Rectal smooth muscle tissue (tissue), 1 donor: Measurements from ENCODE around the gene ME3.
"Not testable (repeated sequence)": the region's sequence is repeated elsewhere in the genome, so short reads cannot be mapped to it uniquely, and the experiment has no call there.

Source experiments
- H3K27ac ChIP-seq: one replicate; pipeline ENCODE4 v1.7.0; 2013; ENCODE audit warnings: low read depth, low read length, inconsistent platforms
- H3K27me3 ChIP-seq: one replicate; pipeline ENCODE4 v1.7.0; 2013; ENCODE audit warnings: low read length; ENCODE audit not compliant: control insufficient read depth, insufficient read depth
- H3K36me3 ChIP-seq: one replicate; pipeline ENCODE4 v1.7.0; 2013; ENCODE audit warnings: low read length; ENCODE audit not compliant: control insufficient read depth, insufficient read depth
- H3K4me1 ChIP-seq: one replicate; pipeline ENCODE4 v1.7.0; 2013; ENCODE audit warnings: low read length; ENCODE audit not compliant: control insufficient read depth, insufficient read depth
- H3K4me3 ChIP-seq: one replicate; pipeline ENCODE4 v1.7.0; 2013; ENCODE audit warnings: low read length
- H3K9ac ChIP-seq: one replicate; pipeline ENCODE4 v1.7.0; 2013; ENCODE audit warnings: low read length

Gene ME3

DNA sequence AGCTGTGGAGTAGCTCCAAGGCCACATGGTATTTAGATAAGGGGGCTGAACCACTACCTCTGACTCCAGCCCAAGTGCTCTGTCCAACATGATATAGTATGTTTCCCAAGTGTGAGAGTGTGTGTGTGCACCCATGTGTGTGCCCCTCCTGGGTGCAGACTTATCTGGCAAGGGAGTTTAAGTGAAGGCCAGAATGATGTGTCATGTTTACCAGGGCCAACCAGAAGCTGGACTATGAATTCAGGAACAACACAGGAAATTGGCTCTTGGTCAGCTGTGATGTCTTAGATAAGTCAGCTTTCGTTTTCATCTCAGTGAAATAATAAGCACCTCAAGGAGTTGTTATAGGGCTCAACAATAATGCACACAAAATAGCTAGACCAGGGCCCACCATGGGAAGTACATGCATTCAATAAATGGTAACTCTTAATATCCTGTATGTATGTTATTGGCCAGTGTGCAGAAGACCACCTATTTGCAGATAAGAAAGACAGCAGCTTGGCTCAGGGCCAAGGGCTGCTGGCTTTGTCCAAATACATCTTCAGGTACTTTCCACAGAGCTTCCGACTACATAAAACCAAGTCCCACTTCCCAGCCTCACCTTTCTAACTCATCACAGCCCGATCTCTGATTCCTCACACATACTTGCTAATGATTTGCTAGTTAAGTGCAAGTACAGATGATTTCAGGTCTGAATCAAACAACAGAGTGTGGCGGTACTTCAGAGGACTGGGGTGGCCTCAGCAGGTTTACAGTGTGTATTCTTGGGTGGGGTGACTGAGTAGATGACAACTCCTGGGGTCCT lies 120.9 kb downstream of the ME3 start:
- peaks cover 6% of the 10 kb centered on the region for H3K4me1 ChIP-seq

DNA sequence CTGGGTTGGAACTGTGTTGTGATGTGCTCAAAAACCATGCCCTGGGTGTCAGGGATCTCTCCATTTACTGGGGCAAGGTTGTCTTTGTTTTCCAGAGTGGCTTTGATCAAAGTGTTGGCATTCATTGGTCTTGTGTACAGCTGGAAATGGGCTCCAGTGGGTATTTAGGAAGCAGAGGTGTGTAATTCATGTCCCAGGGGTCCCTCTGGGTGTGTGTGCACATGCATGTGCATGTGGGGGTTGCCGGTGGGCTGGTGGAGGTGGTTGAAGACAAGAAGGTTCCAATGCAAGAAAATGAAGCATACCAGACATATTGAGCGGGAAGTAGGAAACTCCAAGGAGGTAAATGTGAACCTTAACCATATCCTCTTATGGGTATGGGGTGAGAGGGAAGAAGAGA lies 121.7 kb downstream of the ME3 start:
- H3K27me3 ChIP-seq = no peaks in the 10 kb centered on the region

More for the DNA sequence above, 120.9 kb downstream of the ME3 start:
- no peaks in the 10 kb centered on the region for H3K36me3 ChIP-seq
- H3K9ac ChIP-seq = no peak overlapping the region
- H3K27ac ChIP-seq = no peak overlapping the region
- H3K27me3 ChIP-seq = no peaks in the 10 kb centered on the region
- H3K4me3 ChIP-seq = no peak overlapping the region

DNA sequence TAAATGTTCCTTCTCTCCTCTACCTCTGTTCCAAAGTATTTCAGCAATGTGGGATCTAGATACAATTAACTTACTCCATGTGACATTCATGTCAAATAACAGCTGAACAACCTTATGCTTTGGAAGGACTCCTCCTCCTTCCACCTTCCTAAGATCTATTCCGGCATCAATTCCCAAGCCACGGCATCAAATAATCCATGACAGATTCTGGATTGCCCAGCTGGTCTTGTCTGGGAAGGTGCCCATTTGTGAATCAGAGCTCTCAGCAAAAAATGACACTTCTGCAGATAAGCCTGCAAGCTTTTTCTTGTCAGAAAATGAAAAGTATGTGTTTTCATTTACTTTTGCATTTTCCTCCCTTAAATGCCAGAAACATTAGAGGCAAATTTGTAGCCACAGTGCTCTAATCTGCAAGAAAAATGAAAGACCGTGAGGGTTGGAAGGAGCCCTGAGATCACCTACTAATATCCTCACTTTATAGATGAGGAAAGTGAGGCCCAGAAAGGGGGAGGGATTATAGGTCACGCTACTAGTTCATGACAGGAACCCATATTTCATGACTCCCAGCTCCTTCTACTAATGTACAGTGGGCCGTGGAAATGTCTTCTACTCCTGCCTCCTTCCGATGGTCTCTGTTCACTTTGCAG lies 124.0 kb downstream of the ME3 start:
- Histone ChIP-seq H3K27me3 (no peaks in the 10 kb centered on the region), H3K36me3 (no peaks in the 10 kb centered on the region), H3K27ac (peak overlapping the region; percentile 16), H3K9ac (no peak overlapping the region), H3K4me3 (no peak overlapping the region), H3K4me1 (peaks cover 6% of the 10 kb centered on the region)

More for the DNA sequence above, 121.7 kb downstream of the ME3 start:
- no peak overlapping the region for H3K4me3 ChIP-seq
- peaks cover 6% of the 10 kb centered on the region for H3K4me1 ChIP-seq
- no peaks in the 10 kb centered on the region for H3K36me3 ChIP-seq
- no peak overlapping the region for H3K9ac ChIP-seq
- no peak overlapping the region for H3K27ac ChIP-seq

DNA sequence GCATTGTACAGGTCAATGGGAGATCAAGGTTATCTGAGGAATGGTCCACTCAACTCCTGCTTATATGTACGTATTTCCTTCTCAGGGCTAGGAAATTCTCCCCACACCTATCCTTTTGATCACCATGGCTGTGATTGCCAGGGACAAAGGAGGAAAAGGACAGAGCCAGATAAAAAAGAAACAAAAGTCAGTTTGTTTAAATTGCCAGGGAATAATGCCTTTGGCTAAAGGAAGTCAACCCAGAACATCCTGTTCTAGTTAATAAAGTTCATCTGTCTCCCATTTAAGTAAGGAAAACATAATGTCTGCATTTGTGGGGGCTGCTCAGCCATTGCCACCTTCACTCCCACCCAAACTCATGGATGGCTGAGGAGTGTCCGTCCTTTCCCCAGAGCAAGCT lies 124.7 kb downstream of the ME3 start:
- no peak overlapping the region for H3K9ac ChIP-seq
- H3K27ac ChIP-seq = peak overlapping the region; percentile 16
- H3K4me1 ChIP-seq = peaks cover 6% of the 10 kb centered on the region
- H3K27me3 ChIP-seq = no peaks in the 10 kb centered on the region
- no peak overlapping the region for H3K4me3 ChIP-seq
- H3K36me3 ChIP-seq = no peaks in the 10 kb centered on the region

DNA sequence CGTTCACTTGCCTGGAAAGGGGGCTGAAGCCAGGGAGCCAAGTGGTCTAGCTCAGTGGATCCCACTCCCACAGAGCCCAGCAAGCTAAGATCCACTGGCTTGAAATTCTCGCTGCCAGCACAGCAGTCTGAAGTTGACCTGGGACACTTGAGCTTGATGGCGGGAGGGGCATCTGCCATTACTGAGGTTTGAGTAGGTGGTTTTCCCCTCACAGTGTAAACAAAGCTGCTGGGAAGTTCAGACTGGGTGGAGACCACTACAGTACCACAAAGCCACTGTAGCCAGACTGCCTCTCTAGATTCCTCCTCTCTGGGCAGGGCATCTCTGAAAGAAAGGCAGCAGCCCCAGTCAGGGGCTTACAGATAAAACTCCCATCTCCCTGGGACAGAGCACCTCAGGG lies 131.1 kb downstream of the ME3 start:
- H3K4me1 ChIP-seq, H3K4me3 ChIP-seq, H3K27ac ChIP-seq, H3K27me3 ChIP-seq, H3K36me3 ChIP-seq, H3K9ac ChIP-seq: not testable (repeated sequence)

DNA sequence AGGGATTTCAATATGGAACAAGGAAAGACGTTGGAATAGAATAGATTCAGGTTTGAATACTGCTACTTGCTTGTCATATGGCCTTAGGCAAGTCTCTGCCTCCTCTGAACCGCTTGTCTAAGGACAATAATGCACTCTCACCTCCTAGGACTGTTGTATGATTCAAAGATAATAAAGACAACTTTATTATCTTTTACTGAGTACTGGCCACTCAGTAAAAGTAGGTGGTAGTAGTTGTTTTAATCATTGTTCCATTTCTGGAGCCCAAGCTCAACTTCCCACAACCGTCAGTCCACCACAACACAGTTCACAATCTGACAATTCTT lies 134.2 kb downstream of the ME3 start:
- H3K27me3 ChIP-seq = no peaks in the 10 kb centered on the region
- H3K9ac ChIP-seq = no peak overlapping the region
- no peak overlapping the region for H3K27ac ChIP-seq
- no peaks in the 10 kb centered on the region for H3K4me1 ChIP-seq
- no peaks in the 10 kb centered on the region for H3K36me3 ChIP-seq
- no peak overlapping the region for H3K4me3 ChIP-seq

DNA sequence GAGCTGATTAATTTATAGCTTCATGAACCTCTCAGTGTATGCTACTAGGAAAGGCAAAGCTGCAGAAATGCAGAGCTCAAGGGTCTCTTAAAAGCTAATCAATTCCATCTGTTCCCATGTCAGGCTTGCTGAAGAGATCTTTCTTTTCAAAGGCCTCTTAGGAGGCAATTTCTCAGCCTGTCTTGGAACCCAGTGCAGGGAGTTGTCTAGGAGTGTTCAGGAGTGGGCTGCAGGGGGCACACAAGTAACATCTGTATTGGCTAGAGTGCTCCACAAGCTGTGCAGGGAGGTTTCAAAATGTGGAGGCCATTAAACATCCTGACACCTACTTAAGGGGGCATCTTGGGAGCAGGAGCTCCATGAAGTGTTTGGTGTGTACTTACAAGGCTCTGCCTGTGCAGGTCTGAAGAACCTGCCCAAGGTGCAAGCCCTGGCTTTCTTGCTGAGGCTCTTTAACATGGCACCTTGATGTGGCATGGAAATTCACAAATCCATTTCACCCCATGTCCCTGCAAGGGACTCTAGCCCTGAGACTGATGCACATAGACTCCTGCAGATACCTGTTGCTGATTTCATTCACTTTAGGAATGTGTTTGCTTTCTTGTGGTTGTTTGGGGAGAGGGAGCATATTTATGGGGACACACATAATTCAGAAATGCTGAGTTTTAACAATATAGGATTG lies 134.7 kb downstream of the ME3 start:
- no peaks in the 10 kb centered on the region for H3K27me3 ChIP-seq
- no peaks in the 10 kb centered on the region for H3K4me1 ChIP-seq
- no peak overlapping the region for H3K4me3 ChIP-seq
- H3K27ac ChIP-seq = no peak overlapping the region
- H3K36me3 ChIP-seq = no peaks in the 10 kb centered on the region
- H3K9ac ChIP-seq = no peak overlapping the region

DNA sequence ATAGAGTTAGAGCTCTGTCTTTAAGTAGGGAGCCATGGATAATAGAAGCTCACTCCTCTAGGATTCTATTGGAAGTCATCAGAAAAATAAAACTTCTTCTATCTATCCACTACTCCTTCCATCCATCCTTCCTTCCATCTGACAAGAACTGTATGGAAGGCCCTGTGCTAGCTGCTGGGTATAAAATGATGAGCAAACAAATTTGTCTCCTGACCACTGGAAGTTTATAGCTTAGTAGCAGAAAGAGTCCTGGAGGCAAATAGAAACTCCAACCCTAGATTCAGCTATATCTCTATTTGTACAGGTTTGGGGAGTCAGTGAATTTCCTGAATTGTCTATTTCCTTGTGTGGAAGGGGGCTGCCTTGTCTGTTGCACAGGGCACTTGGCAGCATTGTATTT lies 136.6 kb downstream of the ME3 start:
- Histone ChIP-seq H3K27me3 (no peaks in the 10 kb centered on the region), H3K9ac (no peak overlapping the region), H3K27ac (no peak overlapping the region), H3K4me1 (no peaks in the 10 kb centered on the region), H3K4me3 (no peak overlapping the region), H3K36me3 (no peaks in the 10 kb centered on the region)

DNA sequence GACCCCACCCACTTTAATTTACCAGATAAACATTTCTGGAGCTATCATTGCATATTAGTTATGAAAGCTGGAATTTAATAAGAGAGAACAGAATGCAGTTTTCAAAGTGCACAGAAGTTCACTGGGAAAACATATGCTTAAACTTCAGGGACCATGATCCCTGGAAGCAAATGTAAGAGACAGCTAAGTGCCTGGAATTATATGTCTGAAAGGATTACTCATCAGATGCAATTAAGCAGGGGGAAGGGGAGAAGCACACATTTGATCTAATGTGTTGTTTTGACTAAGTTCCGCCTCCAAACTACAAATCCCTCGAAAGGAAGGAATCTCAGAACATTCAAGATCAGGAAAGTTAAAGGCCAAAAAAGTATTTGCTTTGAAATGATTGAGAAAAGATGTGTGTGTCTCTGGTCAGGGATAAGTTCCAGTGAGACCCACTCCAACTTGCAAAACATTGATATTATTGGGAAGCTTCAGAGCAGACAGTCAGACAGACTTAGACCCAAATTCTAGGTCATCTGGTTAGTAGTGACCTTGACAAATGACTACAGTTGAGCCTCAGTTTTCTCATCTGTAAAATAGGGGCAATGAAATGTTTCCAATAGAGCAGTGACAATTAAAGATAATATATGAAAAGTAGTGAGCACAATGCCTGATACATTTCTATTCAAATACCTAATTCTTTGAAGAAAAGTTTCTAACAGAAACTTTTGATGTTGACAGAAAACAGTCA lies 147.6 kb downstream of the ME3 start:
- no peak overlapping the region for H3K4me3 ChIP-seq
- H3K27me3 ChIP-seq = no peaks in the 10 kb centered on the region
- no peak overlapping the region for H3K9ac ChIP-seq
- H3K4me1 ChIP-seq = peaks cover 19% of the 10 kb centered on the region
- H3K27ac ChIP-seq = peak overlapping the region; percentile 28
- no peaks in the 10 kb centered on the region for H3K36me3 ChIP-seq

DNA sequence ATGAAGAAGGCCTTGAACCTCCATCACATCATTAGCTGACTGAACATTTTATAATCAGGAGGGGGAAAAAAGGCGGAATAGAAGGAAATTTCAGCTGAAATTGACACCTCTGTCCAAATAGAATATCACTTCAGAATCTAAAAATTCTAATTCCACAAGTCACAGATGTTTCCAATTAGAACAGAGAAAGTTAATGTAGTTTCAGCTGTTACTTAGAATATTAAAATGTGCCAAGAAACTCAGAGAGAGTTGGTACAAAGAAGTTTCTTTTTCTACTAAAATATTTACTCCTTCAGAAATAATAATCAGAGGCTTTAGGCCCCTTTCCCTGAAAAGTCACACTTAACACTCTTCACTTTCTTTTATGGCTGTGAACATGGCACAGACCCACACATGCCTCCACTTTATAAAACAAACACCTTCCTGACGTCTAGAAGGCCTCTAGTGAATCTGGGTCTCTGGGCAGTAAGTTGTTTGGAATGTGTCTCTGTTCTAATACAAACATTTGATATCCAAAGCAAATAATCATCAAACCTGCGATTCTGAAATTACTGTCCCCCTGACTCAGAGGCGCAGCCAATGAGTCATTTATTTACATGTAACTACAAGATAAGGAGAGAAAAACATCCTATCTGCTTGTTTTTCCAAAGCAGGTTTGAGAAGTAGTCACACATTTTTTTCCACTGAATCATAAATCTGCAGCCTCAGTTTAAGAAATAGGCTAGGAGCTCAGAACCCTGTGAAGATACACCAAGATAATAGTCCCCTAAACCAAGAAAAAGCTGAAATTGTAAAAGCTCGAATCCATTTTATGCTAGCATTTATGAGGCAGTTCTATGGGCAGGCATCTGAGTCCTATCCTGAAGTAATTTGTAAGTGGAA lies 148.4 kb downstream of the ME3 start:
- Histone ChIP-seq H3K4me1 (peaks cover 27% of the 10 kb centered on the region), H3K36me3 (no peaks in the 10 kb centered on the region), H3K27ac (peak overlapping the region; percentile 28), H3K4me3 (no peak overlapping the region), H3K9ac (no peak overlapping the region), H3K27me3 (no peaks in the 10 kb centered on the region)

DNA sequence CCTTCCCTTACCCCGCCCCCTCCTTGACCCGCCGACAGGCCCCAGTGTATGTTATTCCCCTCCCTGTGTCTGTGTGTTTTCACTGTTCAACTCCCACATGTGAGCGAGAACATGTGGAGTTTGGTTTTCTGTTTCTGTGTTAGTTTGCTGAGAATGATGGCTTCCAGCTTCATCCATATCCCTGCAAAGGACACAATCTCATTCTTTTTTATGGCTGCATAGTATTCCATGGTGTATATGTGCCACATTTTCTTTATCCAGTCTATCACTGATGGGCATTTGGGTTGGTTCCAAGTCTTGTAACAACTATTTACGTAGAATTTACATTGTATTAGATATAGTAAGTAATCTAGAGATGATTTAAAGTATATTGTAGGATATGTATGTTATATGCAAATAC lies 149.9 kb downstream of the ME3 start:
- not testable (repeated sequence) for H3K27ac ChIP-seq, H3K4me3 ChIP-seq, H3K27me3 ChIP-seq, H3K36me3 ChIP-seq, H3K9ac ChIP-seq
- H3K4me1 ChIP-seq = peaks cover 30% of the 10 kb centered on the region
